GM12878 (cell line): Measurements from ENCODE around the gene DENND2C.

Experiments used
- BACH1 ChIP-seq: fragments of 450-650 bp; IDR thresholded peaks from 2 replicates; pipeline ENCODE4 v1.6.1; 2017; ENCODE audit warnings: mild to moderate bottlenecking, borderline replicate concordance
- CHD4 ChIP-seq: fragments of 200-600 bp; sonication (generic); IDR thresholded peaks from 2 replicates; pipeline ENCODE4 v1.6.1; 2016; ENCODE audit warnings: mild to moderate bottlenecking
- CREM ChIP-seq: IDR thresholded peaks from 2 replicates; pipeline ENCODE4 v1.6.1; 2014; ENCODE audit warnings: antibody characterized with exemption, low read depth
- EZH2 ChIP-seq: IDR thresholded peaks from 2 replicates; pipeline ENCODE4 v1.6.1; 2012; ENCODE audit warnings: low read depth, mild to moderate bottlenecking, control low read depth, inconsistent platforms, low read length, borderline replicate concordance; ENCODE audit not compliant: control insufficient read depth
- NR2C1 ChIP-seq: fragments of 450-650 bp; IDR thresholded peaks from 2 replicates; pipeline ENCODE4 v1.6.1; 2017; ENCODE audit warnings: antibody characterized with exemption, mild to moderate bottlenecking, moderate library complexity
- POLR2A ChIP-seq: IDR thresholded peaks from 2 replicates; pipeline ENCODE4 v1.6.1; 2011; ENCODE audit warnings: low read depth, mild to moderate bottlenecking, low read length
- POU2F2 ChIP-seq: IDR thresholded peaks from 3 replicates; pipeline ENCODE4 v1.6.1; 2011; ENCODE audit warnings: low read depth, mild to moderate bottlenecking, low read length, borderline replicate concordance
- SRF ChIP-seq, 2 experiments: IDR thresholded peaks; 2 replicates each; pipeline ENCODE4 v1.6.1; 2011; ENCODE audit warnings: low read depth in 2 of 2, low read length in 2 of 2, mild to moderate bottlenecking in 1 of 2, moderate library complexity in 1 of 2
- YY1 ChIP-seq: IDR thresholded peaks from 2 replicates; pipeline ENCODE4 v1.6.1; 2011; ENCODE audit warnings: low read depth, mild to moderate bottlenecking, low read length
- TF ChIP-seq, protein P1 (sequence below): IDR thresholded peaks from 2 replicates; pipeline ENCODE4 v1.6.1; 2011; ENCODE audit warnings: mild to moderate bottlenecking, low read depth, low read length, moderate library complexity; ENCODE audit not compliant: insufficient replicate concordance
- TF ChIP-seq, protein P2 (sequence below), 3 experiments: IDR thresholded peaks in 2 of 3; conservative IDR thresholded peaks in 1 of 3; 2 replicates each; pipeline ENCODE4 v1.5.1; 2011; ENCODE audit warnings: low read depth in 3 of 3, low read length in 3 of 3, mild to moderate bottlenecking in 3 of 3, control low read depth in 2 of 3, moderate library complexity in 2 of 3, inconsistent platforms in 1 of 3, mixed read lengths in 1 of 3; ENCODE audit not compliant: control insufficient read depth in 2 of 3, insufficient read depth in 1 of 3; ENCODE audit errors: extremely low read depth in 1 of 3

DNA sequence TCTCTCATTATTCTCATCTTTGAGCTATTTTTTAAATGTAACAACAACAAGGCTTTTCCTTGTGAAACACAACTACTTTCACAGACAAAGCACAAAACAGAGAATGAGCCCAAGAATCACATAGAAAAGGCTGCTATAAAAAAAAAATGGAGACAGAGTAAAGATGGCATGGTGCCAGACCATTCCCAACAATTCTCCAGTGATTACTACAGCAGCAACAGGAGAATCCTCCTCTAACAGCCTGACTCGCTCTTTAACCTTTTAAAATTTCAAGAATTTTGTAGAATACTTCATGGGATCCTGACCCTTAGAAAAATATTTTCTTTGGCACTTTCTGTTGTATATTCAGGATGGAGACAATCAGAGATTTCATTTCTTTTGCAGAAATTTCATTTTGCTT lies 84.6 kb downstream of the DENND2C start:
- TF ChIP-seq NR2C1, result no peak
- TF ChIP-seq SRF (IDR thresholded peaks at IDR 0.05; ENCODE audit: low read depth in 2 of 2, low read length in 2 of 2), result no peak
- no peak for TF ChIP-seq POU2F2
- no peak for TF ChIP-seq EZH2
- TF ChIP-seq, protein P1, sequence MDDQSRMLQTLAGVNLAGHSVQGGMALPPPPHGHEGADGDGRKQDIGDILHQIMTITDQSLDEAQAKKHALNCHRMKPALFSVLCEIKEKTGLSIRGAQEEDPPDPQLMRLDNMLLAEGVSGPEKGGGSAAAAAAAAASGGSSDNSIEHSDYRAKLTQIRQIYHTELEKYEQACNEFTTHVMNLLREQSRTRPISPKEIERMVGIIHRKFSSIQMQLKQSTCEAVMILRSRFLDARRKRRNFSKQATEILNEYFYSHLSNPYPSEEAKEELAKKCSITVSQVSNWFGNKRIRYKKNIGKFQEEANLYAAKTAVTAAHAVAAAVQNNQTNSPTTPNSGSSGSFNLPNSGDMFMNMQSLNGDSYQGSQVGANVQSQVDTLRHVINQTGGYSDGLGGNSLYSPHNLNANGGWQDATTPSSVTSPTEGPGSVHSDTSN, result no peak
- no peak for TF ChIP-seq BACH1
- no peak for TF ChIP-seq YY1
- no peak for TF ChIP-seq CREM
- TF ChIP-seq, protein P2, sequence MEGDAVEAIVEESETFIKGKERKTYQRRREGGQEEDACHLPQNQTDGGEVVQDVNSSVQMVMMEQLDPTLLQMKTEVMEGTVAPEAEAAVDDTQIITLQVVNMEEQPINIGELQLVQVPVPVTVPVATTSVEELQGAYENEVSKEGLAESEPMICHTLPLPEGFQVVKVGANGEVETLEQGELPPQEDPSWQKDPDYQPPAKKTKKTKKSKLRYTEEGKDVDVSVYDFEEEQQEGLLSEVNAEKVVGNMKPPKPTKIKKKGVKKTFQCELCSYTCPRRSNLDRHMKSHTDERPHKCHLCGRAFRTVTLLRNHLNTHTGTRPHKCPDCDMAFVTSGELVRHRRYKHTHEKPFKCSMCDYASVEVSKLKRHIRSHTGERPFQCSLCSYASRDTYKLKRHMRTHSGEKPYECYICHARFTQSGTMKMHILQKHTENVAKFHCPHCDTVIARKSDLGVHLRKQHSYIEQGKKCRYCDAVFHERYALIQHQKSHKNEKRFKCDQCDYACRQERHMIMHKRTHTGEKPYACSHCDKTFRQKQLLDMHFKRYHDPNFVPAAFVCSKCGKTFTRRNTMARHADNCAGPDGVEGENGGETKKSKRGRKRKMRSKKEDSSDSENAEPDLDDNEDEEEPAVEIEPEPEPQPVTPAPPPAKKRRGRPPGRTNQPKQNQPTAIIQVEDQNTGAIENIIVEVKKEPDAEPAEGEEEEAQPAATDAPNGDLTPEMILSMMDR (IDR thresholded peaks at IDR 0.05 in 2 of 3, conservative IDR thresholded peaks at IDR 0.05 in 1 of 3; ENCODE audit: control insufficient read depth in 2 of 3, extremely low read depth in 1 of 3, insufficient read depth in 1 of 3, low read depth in 3 of 3, low read length in 3 of 3), result no peak
- TF ChIP-seq POLR2A, result no peak
- TF ChIP-seq CHD4, result no peak
